NCI-H446 (cell line): ENCODE measurements around the gene CARD14.
"Not testable (repeated sequence)": the region's sequence is repeated elsewhere in the genome, so short reads cannot be mapped to it uniquely, and the experiment has no call there.

Experiments used
- DNase-seq, 2 experiments: peaks; one replicate each; lab custom pipeline; 2025; lab: John Stamatoyannopoulos, UW

The CARD14 gene

GRCh38 chr17:80151333-80151732 lies 18.5 kb upstream of the CARD14 start:
- no peak for DNase-seq

- no peak for DNase-seq
Measured at GRCh38 chr17:80152081-80152702, 17.6 kb upstream of the CARD14 start.

- DNase-seq = no peak
Measured at GRCh38 chr17:80153004-80153403, 16.8 kb upstream of the CARD14 start.

GRCh38 chr17:80154166-80154565 lies 15.7 kb upstream of the CARD14 start:
- DNase-seq = no peak

- DNase-seq = not testable (repeated sequence)
Measured at GRCh38 chr17:80155600-80155999, 14.2 kb upstream of the CARD14 start.

GRCh38 chr17:80158846-80159245 lies 11.0 kb upstream of the CARD14 start:
- DNase-seq = no peak

GRCh38 chr17:80160536-80160935 lies 9.3 kb upstream of the CARD14 start:
- no peak for DNase-seq

- no peak for DNase-seq
Measured at GRCh38 chr17:80163336-80163735, 6.5 kb upstream of the CARD14 start.

- DNase-seq = no peak
Measured at GRCh38 chr17:80164185-80164584, 5.6 kb upstream of the CARD14 start.

GRCh38 chr17:80166446-80166845 lies 3.4 kb upstream of the CARD14 start:
- DNase-seq = no peak

- no peak for DNase-seq
Measured at GRCh38 chr17:80168371-80168770, 1.5 kb upstream of the CARD14 start.

GRCh38 chr17:80169107-80169506 lies 723 bp upstream of the CARD14 start:
- no peak for DNase-seq

- DNase-seq = no peak
Measured at GRCh38 chr17:80171681-80172080, 1.9 kb downstream of the CARD14 start.

- no peak for DNase-seq
Measured at GRCh38 chr17:80173126-80173525, 3.3 kb downstream of the CARD14 start.

- no peak for DNase-seq
Measured at GRCh38 chr17:80173916-80174315, 4.1 kb downstream of the CARD14 start.

- no peak for DNase-seq
Measured at GRCh38 chr17:80176757-80177156, 6.9 kb downstream of the CARD14 start.

- no peak for DNase-seq
Measured at GRCh38 chr17:80177986-80178595, 8.3 kb downstream of the CARD14 start.

GRCh38 chr17:80180192-80180591 lies 10.4 kb downstream of the CARD14 start:
- no peak for DNase-seq

GRCh38 chr17:80181431-80181830 lies 11.6 kb downstream of the CARD14 start:
- DNase-seq = no peak

- no peak for DNase-seq
Measured at GRCh38 chr17:80182118-80182844, 12.5 kb downstream of the CARD14 start.

- no peak for DNase-seq
Measured at GRCh38 chr17:80182845-80183223, 13.0 kb downstream of the CARD14 start.

GRCh38 chr17:80183581-80184422 lies 14.0 kb downstream of the CARD14 start:
- no peak for DNase-seq

GRCh38 chr17:80184423-80184714 lies 14.5 kb downstream of the CARD14 start:
- no peak for DNase-seq
